Activated CD4-positive, alpha-beta T cell treated with anti-CD3 and anti-CD28 coated beads for 36 hours (primary cell): ENCODE results near the gene OR2T27. TPM values are rescaled to one million over a fixed set of nuclear protein-coding genes. Genes with fewer than 3 reads are reported as not detected.
"Not testable (repeated sequence)": the region's sequence is repeated elsewhere in the genome, so short reads cannot be mapped to it uniquely, and the experiment has no call there.

ENCODE experiments used
- ATAC-seq: fragments of 200-7000 bp; cut with Tn5 transposase; one replicate; pipeline ENCODE4 v1.10.0; 2021; ENCODE audit warnings: mild to moderate bottlenecking, moderate library complexity
- CTCF ChIA-PET: fragments of 350-600 bp; sonication (Branson Sonifier 250); formaldehyde crosslinking; loops from one replicate; lab custom pipeline; 2021; ENCODE audit warnings: antibody characterized with exemption; lab: Charles Lee
- POLR2A ChIA-PET: fragments of 350-600 bp; sonication (Branson Sonifier 250); formaldehyde crosslinking; loops from one replicate; lab custom pipeline; 2021; ENCODE audit warnings: antibody characterized with exemption, inconsistent platforms; lab: Charles Lee
- DNase-seq: peaks from one replicate; pipeline ENCODE4 v3.0.0-alpha.2; 2020
- H3K27ac Mint-ChIP-seq: one replicate; pipeline ENCODE4 v1.8.0; 2021; ENCODE audit warnings: mixed read lengths
- H3K27me3 Mint-ChIP-seq: one replicate; pipeline ENCODE4 v1.8.0; 2021; ENCODE audit warnings: mixed read lengths
- H3K36me3 Mint-ChIP-seq: one replicate; pipeline ENCODE4 v1.8.0; 2021; ENCODE audit warnings: low read depth, mixed read lengths
- H3K4me1 Mint-ChIP-seq: one replicate; pipeline ENCODE4 v1.8.0; 2021; ENCODE audit warnings: mixed read lengths
- H3K4me3 Mint-ChIP-seq: one replicate; pipeline ENCODE4 v1.8.0; 2021; ENCODE audit warnings: mild to moderate bottlenecking, moderate library complexity, mixed read lengths
- H3K9me3 Mint-ChIP-seq: one replicate; pipeline ENCODE4 v1.8.0; 2021; ENCODE audit warnings: low read depth, mixed read lengths
- intact Hi-C, 2 experiments: fragments of 100-400 bp; cut with DNase I in 1 of 2; cut with micrococcal nuclease in 1 of 2; formaldehyde crosslinking; loops; one replicate each; pipeline versions ENCODE4 v1.14.2 to v1.15.1; 2022 to 2024; cut with DNase I, micrococcal nuclease
- total RNA-seq, 2 experiments: library from RNA; stranded (reverse); gene quantifications; one replicate each; pipeline ENCODE4 v1.2.3, GENCODE V29; 2021

The OR2T27 gene
- total RNA-seq, 2 experiments from 2014 or later = not detected

DNA sequence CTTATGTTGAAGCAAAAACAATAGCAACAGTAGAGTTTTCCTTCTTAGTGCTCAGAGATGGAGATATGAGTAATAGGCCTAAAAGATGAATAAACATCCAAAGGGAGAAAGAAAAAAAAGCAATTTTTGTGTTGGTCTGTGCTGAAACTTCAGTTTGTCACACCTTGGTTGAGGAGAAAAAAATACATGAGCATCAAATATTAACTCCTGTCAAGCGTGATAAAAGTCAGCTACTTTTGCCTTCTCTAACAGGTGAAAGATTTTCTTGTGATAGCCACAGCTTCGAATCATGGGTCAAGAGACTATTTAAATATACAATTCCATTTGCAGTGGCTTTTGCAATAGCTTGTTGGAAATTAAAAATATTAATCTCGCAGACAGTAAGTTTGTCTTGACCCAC lies 14.4 kb downstream of the OR2T27 start:
- H3K4me3 Mint-ChIP-seq, ATAC-seq, H3K4me1 Mint-ChIP-seq, CTCF ChIA-PET, DNase-seq, H3K27me3 Mint-ChIP-seq, H3K9me3 Mint-ChIP-seq, H3K27ac Mint-ChIP-seq, intact Hi-C loops, H3K36me3 Mint-ChIP-seq, POLR2A ChIA-PET: not testable (repeated sequence)

DNA sequence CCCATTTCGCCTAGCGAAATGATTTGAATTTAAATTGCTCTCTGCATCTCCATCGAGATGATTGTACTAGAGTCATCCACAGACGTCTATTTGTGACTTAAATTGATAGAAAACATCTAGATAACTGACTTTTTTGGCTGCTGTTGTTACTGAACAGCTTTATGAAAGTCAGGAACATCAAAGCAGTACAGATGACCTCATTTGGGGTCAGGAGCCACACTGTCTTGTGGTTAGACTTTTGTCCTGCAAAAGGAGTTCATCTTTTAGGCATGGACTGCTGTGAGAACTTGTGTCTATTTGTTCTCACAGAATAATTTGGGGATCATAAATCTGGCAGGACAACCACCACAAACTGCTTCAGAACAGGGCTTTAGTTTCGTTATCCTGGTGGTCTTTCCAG lies 15.7 kb downstream of the OR2T27 start:
- intact Hi-C loops, CTCF ChIA-PET, POLR2A ChIA-PET, H3K27ac Mint-ChIP-seq, DNase-seq, ATAC-seq, H3K36me3 Mint-ChIP-seq, H3K9me3 Mint-ChIP-seq, H3K27me3 Mint-ChIP-seq, H3K4me3 Mint-ChIP-seq, H3K4me1 Mint-ChIP-seq: not testable (repeated sequence)

- H3K4me3 Mint-ChIP-seq, H3K4me1 Mint-ChIP-seq, CTCF ChIA-PET, H3K27me3 Mint-ChIP-seq, ATAC-seq, POLR2A ChIA-PET, H3K36me3 Mint-ChIP-seq, intact Hi-C loops, H3K9me3 Mint-ChIP-seq, DNase-seq, H3K27ac Mint-ChIP-seq: not testable (repeated sequence)
Observed at GRCh38 chr1:248636612-248637011, 18.7 kb downstream of the OR2T27 start.

DNA sequence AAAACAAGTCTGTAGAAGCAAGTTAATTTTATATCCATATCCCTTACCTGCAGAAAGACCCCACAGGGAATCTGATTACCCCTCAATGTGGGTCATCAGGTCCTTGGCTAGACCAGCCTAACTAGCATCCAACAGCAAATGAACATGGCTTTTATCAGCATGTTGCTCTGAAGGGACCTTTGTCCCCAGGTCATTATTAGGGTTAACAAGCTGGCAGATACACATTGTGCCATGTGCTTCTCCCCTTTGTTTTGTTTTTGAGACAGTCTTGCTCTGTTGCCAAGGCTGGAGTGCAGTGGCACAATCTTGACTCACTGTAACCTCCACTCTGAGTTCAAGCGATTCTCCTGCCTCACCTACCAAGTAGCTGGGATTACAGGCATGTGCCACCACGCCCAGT lies 20.3 kb downstream of the OR2T27 start, which contains the start of gene OR2T11:
Gene OR2T11, minus strand, starts transcription at position 101 of the 400 bp plus-strand sequence. CDS start 7,963 bp downstream, outside the sequence.
- H3K4me1 Mint-ChIP-seq, intact Hi-C loops, H3K27ac Mint-ChIP-seq, POLR2A ChIA-PET, CTCF ChIA-PET, H3K36me3 Mint-ChIP-seq, H3K4me3 Mint-ChIP-seq, H3K27me3 Mint-ChIP-seq, H3K9me3 Mint-ChIP-seq, DNase-seq, ATAC-seq: not testable (repeated sequence)

- Mint-ChIP-seq H3K9me3 (no peaks in the 10 kb centered on the region), H3K27me3 (peaks cover 2% of the 10 kb centered on the region), H3K27ac (no peak overlapping the region), H3K36me3 (no peaks in the 10 kb centered on the region), H3K4me1 (no peaks in the 10 kb centered on the region), H3K4me3 (no peak overlapping the region)
- DNase-seq (no peak), ATAC-seq (no peak)
- intact Hi-C loops = no loop called here
- ChIA-PET POLR2A (no interaction called here), CTCF (no interaction called here)
Observed at GRCh38 chr1:248631354-248632008, 23.8 kb downstream of the OR2T27 start.

- H3K4me1 Mint-ChIP-seq = no peaks in the 10 kb centered on the region
- no peak for DNase-seq
- peaks cover 2% of the 10 kb centered on the region for H3K27me3 Mint-ChIP-seq
- POLR2A ChIA-PET = no interaction called here
- H3K36me3 Mint-ChIP-seq = no peaks in the 10 kb centered on the region
- no peak overlapping the region for H3K4me3 Mint-ChIP-seq
- H3K9me3 Mint-ChIP-seq = no peaks in the 10 kb centered on the region
- intact Hi-C loops = no loop called here
- CTCF ChIA-PET = no interaction called here
- no peak for ATAC-seq
- H3K27ac Mint-ChIP-seq = no peak overlapping the region
Observed at GRCh38 chr1:248630551-248630950, 24.8 kb downstream of the OR2T27 start.

DNA sequence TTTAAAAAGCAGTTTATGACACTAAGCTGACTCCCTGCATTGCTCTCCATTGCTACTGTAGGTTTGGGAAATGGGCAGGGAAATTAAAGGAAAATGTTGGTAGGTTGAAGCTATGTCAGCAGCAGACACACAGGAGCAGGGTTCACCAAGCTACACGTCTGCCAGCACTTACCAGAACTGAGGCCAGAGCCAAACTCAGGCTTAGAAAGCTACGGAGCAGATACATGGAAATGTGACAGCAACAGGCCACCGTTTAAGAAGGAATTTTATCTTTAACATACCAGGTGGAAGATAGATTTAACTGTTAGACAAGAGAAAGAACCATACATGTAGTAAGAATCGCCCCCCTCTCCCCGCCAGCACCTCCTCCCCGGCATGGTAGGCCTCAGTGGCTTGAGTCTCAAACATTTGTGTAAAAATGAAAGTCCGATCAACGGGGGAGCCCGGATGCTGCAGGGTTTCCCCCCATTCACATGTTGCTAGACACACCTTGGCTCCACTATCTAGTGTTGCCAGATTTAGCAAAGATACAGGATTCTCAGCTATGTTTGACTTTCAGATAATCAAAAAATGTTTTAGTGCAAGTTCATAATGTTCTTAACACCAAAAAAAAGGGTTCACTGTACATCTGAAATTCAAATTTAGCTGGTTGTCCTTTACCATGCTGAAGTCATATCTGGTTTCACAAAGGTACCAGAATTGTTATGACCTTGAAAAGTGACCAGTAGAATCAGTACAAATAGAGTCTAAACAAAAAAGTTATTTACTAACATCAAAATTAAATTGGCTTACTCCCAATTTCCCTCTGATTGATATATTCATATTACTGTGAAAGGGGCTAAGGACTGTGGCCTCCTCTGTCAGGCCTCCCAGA lies 27.1 kb downstream of the OR2T27 start:
- DNase-seq (no peak), ATAC-seq (no peak)
- peaks cover 2% of the 10 kb centered on the region for H3K27me3 Mint-ChIP-seq
- no peak overlapping the region for H3K27ac Mint-ChIP-seq
- intact Hi-C loops = no loop called here
- no peaks in the 10 kb centered on the region for H3K36me3 Mint-ChIP-seq
- H3K4me3 Mint-ChIP-seq = no peak overlapping the region
- H3K4me1 Mint-ChIP-seq = no peaks in the 10 kb centered on the region
- no peaks in the 10 kb centered on the region for H3K9me3 Mint-ChIP-seq
- CTCF ChIA-PET = no interaction called here
- POLR2A ChIA-PET = no interaction called here

DNA sequence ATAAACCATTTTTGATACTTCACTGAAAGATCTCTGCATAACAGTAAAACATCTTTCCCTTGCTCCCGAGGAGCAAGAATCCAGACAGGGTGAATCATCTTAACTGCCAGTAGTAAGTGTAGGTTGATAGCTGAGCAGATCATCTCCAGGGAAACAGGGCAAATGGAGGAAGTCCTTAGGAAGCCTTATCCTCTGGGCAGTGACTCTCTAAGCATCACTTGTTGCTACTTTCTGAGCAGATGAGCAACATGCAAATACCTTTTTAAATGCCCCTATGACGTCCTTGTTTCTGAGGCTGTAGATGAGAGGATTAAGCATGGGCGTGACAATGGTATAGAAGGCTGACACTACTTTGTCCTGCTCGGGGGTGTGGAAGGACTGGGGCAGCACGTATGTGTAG lies 29.4 kb downstream of the OR2T27 start:
- Mint-ChIP-seq H3K4me1 (no peaks in the 10 kb centered on the region), H3K36me3 (no peaks in the 10 kb centered on the region), H3K4me3 (no peak overlapping the region), H3K27ac (no peak overlapping the region), H3K9me3 (no peaks in the 10 kb centered on the region), H3K27me3 (peaks cover 2% of the 10 kb centered on the region)
- DNase-seq (no peak), ATAC-seq (no peak)
- intact Hi-C loops = no loop called here
- CTCF ChIA-PET = interaction anchor here (1.3 to 3.4 kb wide), 2 partner anchors 60 to 181 kb away, joined by 3 to 19 read pairs; no protein-coding TSS in a partner anchor
- POLR2A ChIA-PET = no interaction called here

DNA sequence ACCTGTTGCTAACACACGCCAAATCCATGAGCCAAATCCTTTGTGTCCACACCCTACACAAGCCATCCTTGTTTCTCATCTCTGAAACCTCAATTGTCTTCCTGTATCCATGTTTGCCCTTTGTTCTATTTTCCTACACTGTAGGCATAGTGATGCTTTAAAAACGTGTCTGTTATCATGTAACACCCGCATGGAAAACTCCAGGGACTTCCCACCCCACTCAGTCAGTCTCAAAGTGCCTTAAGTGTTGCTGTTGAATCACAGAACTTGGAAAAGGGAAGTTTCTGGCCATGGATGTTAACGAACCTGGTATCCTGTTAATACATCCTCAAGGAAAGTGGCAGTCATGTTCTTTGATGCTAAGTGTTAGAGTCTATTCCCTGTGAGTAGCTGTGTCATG lies 30.2 kb downstream of the OR2T27 start:
- H3K4me3 Mint-ChIP-seq = no peak overlapping the region
- ChIA-PET POLR2A (interaction anchor here (0.5 kb wide), 1 partner anchor 202 kb away, joined by 3 read pairs; no protein-coding TSS in a partner anchor), CTCF (interaction anchor here (1.3 to 3.4 kb wide), 2 partner anchors 61 to 182 kb away, joined by 3 to 19 read pairs; no protein-coding TSS in a partner anchor)
- no peaks in the 10 kb centered on the region for H3K36me3 Mint-ChIP-seq
- no peak overlapping the region for H3K27ac Mint-ChIP-seq
- no peak for ATAC-seq
- H3K27me3 Mint-ChIP-seq = no peaks in the 10 kb centered on the region
- no peaks in the 10 kb centered on the region for H3K4me1 Mint-ChIP-seq
- DNase-seq = no peak
- no peaks in the 10 kb centered on the region for H3K9me3 Mint-ChIP-seq
- intact Hi-C loops = no loop called here

- CTCF ChIA-PET = interaction anchor here (1.0 to 3.4 kb wide), 9 partner anchors 8 to 184 kb away, joined by 3 to 19 read pairs (median 6); no protein-coding TSS in a partner anchor
- H3K4me1 Mint-ChIP-seq = no peaks in the 10 kb centered on the region
- ATAC-seq (peak; percentile 80), DNase-seq (peak; percentile 11)
- no peak overlapping the region for H3K27ac Mint-ChIP-seq
- no peaks in the 10 kb centered on the region for H3K9me3 Mint-ChIP-seq
- intact Hi-C loops = loop anchor here (1.0 to 5.0 kb wide), 4 partner anchors 64 to 380 kb away; no protein-coding TSS in a partner anchor
- H3K4me3 Mint-ChIP-seq = no peak overlapping the region
- no peaks in the 10 kb centered on the region for H3K27me3 Mint-ChIP-seq
- POLR2A ChIA-PET = no interaction called here
- no peaks in the 10 kb centered on the region for H3K36me3 Mint-ChIP-seq
Observed at GRCh38 chr1:248622570-248623001, 32.7 kb downstream of the OR2T27 start.

- intact Hi-C loops = loop anchor here (1.0 to 5.0 kb wide), 4 partner anchors 65 to 379 kb away; no protein-coding TSS in a partner anchor
- Mint-ChIP-seq H3K4me1 (no peaks in the 10 kb centered on the region), H3K9me3 (no peaks in the 10 kb centered on the region), H3K4me3 (no peak overlapping the region), H3K27ac (no peak overlapping the region), H3K27me3 (no peaks in the 10 kb centered on the region), H3K36me3 (no peaks in the 10 kb centered on the region)
- ChIA-PET POLR2A (no interaction called here), CTCF (interaction anchor here (0.7 to 3.3 kb wide), 7 partner anchors 8 to 210 kb away, joined by 3 to 10 read pairs (median 6); no protein-coding TSS in a partner anchor)
- ATAC-seq = no peak
- no peak for DNase-seq
Observed at GRCh38 chr1:248621770-248622169, 33.6 kb downstream of the OR2T27 start.
